K562 (cell line): ENCODE results near the gene LRMDA. TPM values are rescaled to one million over a fixed set of nuclear protein-coding genes. Genes with fewer than 3 reads are reported as not detected.

Experiments
- ATAC-seq: fragments of 200-7000 bp; cut with Tn5 transposase; 3 replicates; pipeline ENCODE4 v1.9.1; 2020; ENCODE audit warnings: moderate library complexity
- BruUV-seq: library from RNA; stranded (reverse); fragments of 400-500 nt; replicated peaks from 2 replicates; lab custom pipeline; 2021; lab: Mats Ljungman, UMichigan
- CTCF ChIA-PET: fragments of 300-600 bp; formaldehyde crosslinking; extraction: SDS; loops from one replicate; lab custom pipeline; 2021; ENCODE audit warnings: low intra/inter-chr PET ratio; lab: Yijun Ruan, JAX
- POLR2A ChIA-PET: fragments of 300-600, 350-650 bp; sonication (Branson Sonifier 250); formaldehyde crosslinking; extraction: SDS; loops from one replicate; lab custom pipeline; 2021; ENCODE audit warnings: antibody characterized with exemption, inconsistent platforms; lab: Yijun Ruan, JAX
- DNase-seq, 4 experiments: peaks; one replicate each; pipeline versions ENCODE4 v3.0.0 to v3.0.0-alpha.2; 2011 to 2018; ENCODE audit warnings: low spot score in 3 of 4, mixed read lengths in 3 of 4; ENCODE audit errors: extremely low read depth in 1 of 4
- FAIRE-seq: peaks from 2 replicates; lab custom pipeline; 2011; peaks lifted over from hg19 to GRCh38; lab: Jason Lieb, UNC
- H2AFZ ChIP-seq: 2 replicates; pipeline ENCODE4 v1.6.0; 2011; ENCODE audit warnings: low read depth, low read length, control low read depth, inconsistent platforms
- H3K27ac ChIP-seq: fragments of 200-600 bp; 3 replicates; pipeline ENCODE4 v1.8.0; 2011; ENCODE audit warnings: low read depth, mild to moderate bottlenecking, control low read depth, inconsistent platforms, low read length, moderate library complexity, mixed read lengths; ENCODE audit errors: extremely low read depth
- H3K27me3 ChIP-seq, 2 experiments: fragments of 300-600 bp in 1 of 2; 2 replicates in 1 of 2; 3 replicates in 1 of 2; pipeline versions ENCODE4 v1.6.0 to v1.8.0; 2011; ENCODE audit warnings: inconsistent platforms in 2 of 2, low read length in 2 of 2, mild to moderate bottlenecking in 1 of 2, mixed read lengths in 1 of 2, moderate library complexity in 1 of 2; ENCODE audit not compliant: control insufficient read depth in 2 of 2, insufficient read depth in 2 of 2
- H3K36me3 ChIP-seq: fragments of 300-600 bp; 3 replicates; pipeline ENCODE4 v1.8.0; 2011; ENCODE audit warnings: mild to moderate bottlenecking, low read length, inconsistent platforms; ENCODE audit not compliant: control insufficient read depth, insufficient read depth
- H3K4me1 ChIP-seq, 2 experiments: fragments of 200-600 bp in 1 of 2; replicated peaks in 1 of 2; 2 replicates in 1 of 2; 3 replicates in 1 of 2; pipeline versions ENCODE4 v1.5.1 to v1.8.0; 2011; ENCODE audit warnings: inconsistent platforms in 2 of 2, low read length in 2 of 2, mild to moderate bottlenecking in 1 of 2, mixed read lengths in 1 of 2, moderate library complexity in 1 of 2; ENCODE audit not compliant: control insufficient read depth in 2 of 2, insufficient read depth in 2 of 2
- H3K4me2 ChIP-seq: 2 replicates; pipeline ENCODE4 v1.6.1; 2011; ENCODE audit warnings: low read length, control low read depth, inconsistent platforms, mixed read lengths; ENCODE audit not compliant: insufficient read depth
- H3K4me3 ChIP-seq: fragments of 200-600 bp; sonication (generic), shearing (Covaris generic); 2 replicates; pipeline ENCODE4 v1.5.1; 2016; ENCODE audit warnings: control low read depth, inconsistent platforms
- H3K79me2 ChIP-seq: fragments of 200-600 bp; 3 replicates; pipeline ENCODE4 v1.8.0; 2011; ENCODE audit warnings: low read length, inconsistent platforms; ENCODE audit not compliant: control insufficient read depth, insufficient read depth
- H3K9ac ChIP-seq, 2 experiments: 2 replicates each; pipeline versions ENCODE4 v1.6.0 to v1.6.1; 2011; ENCODE audit warnings: low read depth in 2 of 2, low read length in 2 of 2, control low read depth in 1 of 2, inconsistent platforms in 1 of 2, mild to moderate bottlenecking in 1 of 2, mixed read lengths in 1 of 2; ENCODE audit not compliant: insufficient read depth in 1 of 2
- H3K9me1 ChIP-seq: one replicate; pipeline ENCODE4 v1.6.0; 2011; ENCODE audit warnings: inconsistent platforms, mild to moderate bottlenecking, low read length, moderate library complexity; ENCODE audit not compliant: control insufficient read depth, insufficient read depth
- H3K9me3 ChIP-seq: replicated peaks from 2 replicates; pipeline ENCODE4 v1.5.1; 2011; ENCODE audit warnings: low read depth, low read length, inconsistent platforms; ENCODE audit not compliant: control insufficient read depth, insufficient read depth
- H4K20me1 ChIP-seq: replicated peaks from 2 replicates; pipeline ENCODE4 v1.6.1; 2011; ENCODE audit warnings: low read length, inconsistent platforms, mixed read lengths; ENCODE audit not compliant: control insufficient read depth, insufficient read depth
- BRD9 ChIP-seq: fragments of 450-650 bp; IDR thresholded peaks from 2 replicates; pipeline ENCODE4 v1.6.1; 2018; ENCODE audit warnings: low read depth; ENCODE audit not compliant: partially characterized antibody
- CREM ChIP-seq: IDR thresholded peaks from 2 replicates; pipeline ENCODE4 v1.6.1; 2014; ENCODE audit warnings: antibody characterized with exemption, low read depth
- FOSL1 ChIP-seq: fragments of 200-800 bp; sonication (Bioruptor generic); conservative IDR thresholded peaks from 2 replicates; pipeline ENCODE4 v1.6.1; 2016; ENCODE audit warnings: missing genetic modification characterization, missing compliant biosample characterization
- HMG20A ChIP-seq: fragments of 450-650 bp; formaldehyde crosslinking; conservative IDR thresholded peaks from 2 replicates; pipeline ENCODE4 v1.4.0; 2020; ENCODE audit warnings: mild to moderate bottlenecking, mixed read lengths
- NEUROD1 ChIP-seq: fragments of 150-350 bp; IDR thresholded peaks from 2 replicates; pipeline ENCODE4 v1.6.1; 2014; ENCODE audit warnings: borderline replicate concordance, low read length, low read depth; ENCODE audit not compliant: partially characterized antibody
- NFYB ChIP-seq: IDR thresholded peaks from 2 replicates; pipeline ENCODE4 v1.6.1; 2011; ENCODE audit warnings: mild to moderate bottlenecking, moderate library complexity; ENCODE audit not compliant: insufficient read length; ENCODE audit errors: extremely low read depth
- RAD21 ChIP-seq, 2 experiments: fragments of 250-450 bp in 1 of 2; fragments of 450-650 bp in 1 of 2; sonication (Bioruptor Pico) in 1 of 2; formaldehyde crosslinking in 1 of 2; IDR thresholded peaks in 1 of 2; conservative IDR thresholded peaks in 1 of 2; 2 replicates each; pipeline versions ENCODE4 v1.4.0 to v1.8.0; 2020 to 2022; ENCODE audit warnings: mild to moderate bottlenecking in 2 of 2, moderate library complexity in 1 of 2
- RBFOX2 ChIP-seq: fragments of 200-400 bp; formaldehyde crosslinking; IDR thresholded peaks from 2 replicates; pipeline ENCODE4 v1.6.1; 2017; ENCODE audit warnings: low read depth, mild to moderate bottlenecking, low read length, moderate library complexity
- SP1 ChIP-seq: sonication (generic); formaldehyde crosslinking; IDR thresholded peaks from 2 replicates; pipeline ENCODE4 v1.8.1; 2022; ENCODE audit warnings: mild to moderate bottlenecking, missing genetic modification reagents
- ZNF146 ChIP-seq: IDR thresholded peaks from one replicate; pipeline ENCODE4 v1.6.1; 2018; ENCODE audit warnings: missing compliant biosample characterization; ENCODE audit not compliant: unreplicated experiment
- WGBS: fragments of 100-300 bp; shearing (Covaris generic); methylation state at CpG from one replicate; pipeline ENCODE4 v1.1.6; 2016; ENCODE audit warnings: low coverage, mixed read lengths; ENCODE audit not compliant: insufficient coverage; ENCODE audit errors: missing lambda C conversion rate; 5-methylcytosine and 5-hydroxymethylcytosine counted together
- in situ Hi-C: fragments of 300-500 bp; cut with MboI; formaldehyde crosslinking; loops from 4 replicates; pipeline ENCODE4 v1.15.0; 2018; ENCODE audit warnings: inconsistent platforms, mixed read lengths
- intact Hi-C: fragments of 100-400 bp; cut with micrococcal nuclease; formaldehyde crosslinking; loops from 2 replicates; pipeline ENCODE4 v1.14.2; 2022
- polyA plus RNA-seq, 8 experiments: library from polyadenylated mRNA; depleted of rRNA in 4 of 8; stranded (reverse) in 5 of 8; unstranded in 3 of 8; fragments of >200 nt; fragmentation: Nextera tagmentation in 2 of 8; fragmentation: Illumina TruSeq in 1 of 8; extraction: Ambion mirVana in 2 of 8; extraction: Trizol in 1 of 8; gene quantifications; 2 replicates each; pipeline versions ENCODE4 v1.2.1 to v1.2.3, GENCODE V29; 2011 to 2014; ENCODE audit warnings: inconsistent platforms in 1 of 8, missing spikeins in 1 of 8
- total RNA-seq, 7 experiments: library from RNA; depleted of rRNA in 6 of 7; stranded (reverse); fragments of >200 nt in 6 of 7; fragmentation: Illumina TruSeq in 2 of 7; extraction: Trizol in 2 of 7; gene quantifications; 2 replicates each; pipeline versions ENCODE4 v1.2.1 to v1.2.3, GENCODE V29; 2011 to 2021; ENCODE audit warnings: low replicate concordance in 1 of 7
- TF ChIP-seq, protein P1 (sequence below): sonication (generic); formaldehyde crosslinking; IDR thresholded peaks from 2 replicates; pipeline ENCODE4 v1.8.0; 2023; ENCODE audit warnings: missing genetic modification reagents, mild to moderate bottlenecking, borderline replicate concordance
- TF ChIP-seq, protein P2 (sequence below), 3 experiments: fragments of 200-800 bp in 1 of 3; fragments of 250-450 bp in 1 of 3; fragments of 450-650 bp in 1 of 3; sonication (Bioruptor Pico) in 1 of 3; sonication (Bioruptor generic) in 1 of 3; formaldehyde crosslinking in 1 of 3; IDR thresholded peaks; 2 replicates each; pipeline versions ENCODE4 v1.6.1 to v1.8.0; 2016 to 2022; ENCODE audit warnings: mild to moderate bottlenecking in 2 of 3, missing genetic modification characterization in 2 of 3, missing compliant biosample characterization in 1 of 3, moderate library complexity in 1 of 3

The LRMDA gene
- total and polyA plus RNA-seq, 9 of the 15 experiments (the other 6 are each of a cell fraction or from before 2014, with no cell fraction given): 0.25 TPM; not detected in 8

DNA sequence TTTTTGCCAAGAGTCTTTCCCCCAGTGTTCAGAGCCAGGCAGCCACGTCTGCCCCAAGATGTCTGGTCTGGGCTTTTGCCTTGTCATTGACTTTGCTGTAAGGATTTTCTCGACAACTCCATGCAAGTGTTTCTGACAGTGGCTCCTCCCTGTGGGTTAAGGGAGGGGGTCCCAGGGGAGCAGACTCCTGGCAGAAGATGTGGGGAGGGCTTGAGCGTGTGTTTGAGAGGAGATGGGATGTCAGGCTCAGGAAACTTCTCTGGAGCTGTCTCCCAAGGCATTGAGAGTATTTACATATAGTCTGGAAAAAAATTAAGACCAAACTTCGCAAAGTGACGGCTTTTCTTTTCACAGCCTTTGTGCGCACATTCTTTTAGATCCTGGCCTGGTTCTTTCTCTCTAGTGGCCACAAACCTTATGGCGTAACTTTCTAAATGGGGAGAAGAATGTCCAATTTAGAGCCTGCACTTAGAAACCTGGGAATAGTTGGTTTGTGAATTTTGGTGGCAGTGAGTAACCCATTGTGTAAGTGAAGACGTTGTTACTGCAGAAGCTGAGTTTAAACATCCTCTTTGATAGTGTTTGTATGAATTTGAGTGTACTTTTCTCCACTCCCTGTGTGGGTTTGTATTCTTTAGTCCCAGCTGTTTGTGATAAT is 201.5 kb downstream of the LRMDA start:
- H3K36me3 ChIP-seq: no peaks in the 10 kb centered on the region
- H3K4me2 ChIP-seq: no peak overlapping the region
- no peak overlapping the region for H3K27ac ChIP-seq
- no peak overlapping the region for H3K4me3 ChIP-seq
- no peaks in the 10 kb centered on the region for H3K4me1 ChIP-seq
- no peaks in the 10 kb centered on the region for H4K20me1 ChIP-seq
- no peaks in the 10 kb centered on the region for H3K9me1 ChIP-seq
- no peak for ATAC-seq
- no peaks in the 10 kb centered on the region for H3K27me3 ChIP-seq
- BruUV-seq: no TSS peak
- intact Hi-C loops: no loop called here
- no peak for FAIRE-seq
- no peak overlapping the region for H2AFZ ChIP-seq
- CTCF ChIA-PET: no interaction called here
- in situ Hi-C loops: no loop called here
- no peaks in the 10 kb centered on the region for H3K9me3 ChIP-seq
- H3K79me2 ChIP-seq: no peaks in the 10 kb centered on the region
- no peak for DNase-seq
- POLR2A ChIA-PET: no interaction called here
- 2% methylated on average over 8 of the region's 8 CpGs for WGBS
- H3K9ac ChIP-seq: no peak overlapping the region
- TF ChIP-seq HMG20A (CRISPR knock-in tag) (no peak), BRD9 (no peak), CREM (no peak), RAD21 (CRISPR knock-in tag; conservative IDR thresholded peaks at IDR 0.05 in 1 of 2, IDR thresholded peaks at IDR 0.05 in 1 of 2) (no peak), NEUROD1 (no peak), SP1 (CRISPR knock-in tag) (no peak), FOSL1 (tag) (no peak), RBFOX2 (no peak), ZNF146 (CRISPR knock-in tag) (no peak), NFYB (no peak)
- TF ChIP-seq, protein P1, sequence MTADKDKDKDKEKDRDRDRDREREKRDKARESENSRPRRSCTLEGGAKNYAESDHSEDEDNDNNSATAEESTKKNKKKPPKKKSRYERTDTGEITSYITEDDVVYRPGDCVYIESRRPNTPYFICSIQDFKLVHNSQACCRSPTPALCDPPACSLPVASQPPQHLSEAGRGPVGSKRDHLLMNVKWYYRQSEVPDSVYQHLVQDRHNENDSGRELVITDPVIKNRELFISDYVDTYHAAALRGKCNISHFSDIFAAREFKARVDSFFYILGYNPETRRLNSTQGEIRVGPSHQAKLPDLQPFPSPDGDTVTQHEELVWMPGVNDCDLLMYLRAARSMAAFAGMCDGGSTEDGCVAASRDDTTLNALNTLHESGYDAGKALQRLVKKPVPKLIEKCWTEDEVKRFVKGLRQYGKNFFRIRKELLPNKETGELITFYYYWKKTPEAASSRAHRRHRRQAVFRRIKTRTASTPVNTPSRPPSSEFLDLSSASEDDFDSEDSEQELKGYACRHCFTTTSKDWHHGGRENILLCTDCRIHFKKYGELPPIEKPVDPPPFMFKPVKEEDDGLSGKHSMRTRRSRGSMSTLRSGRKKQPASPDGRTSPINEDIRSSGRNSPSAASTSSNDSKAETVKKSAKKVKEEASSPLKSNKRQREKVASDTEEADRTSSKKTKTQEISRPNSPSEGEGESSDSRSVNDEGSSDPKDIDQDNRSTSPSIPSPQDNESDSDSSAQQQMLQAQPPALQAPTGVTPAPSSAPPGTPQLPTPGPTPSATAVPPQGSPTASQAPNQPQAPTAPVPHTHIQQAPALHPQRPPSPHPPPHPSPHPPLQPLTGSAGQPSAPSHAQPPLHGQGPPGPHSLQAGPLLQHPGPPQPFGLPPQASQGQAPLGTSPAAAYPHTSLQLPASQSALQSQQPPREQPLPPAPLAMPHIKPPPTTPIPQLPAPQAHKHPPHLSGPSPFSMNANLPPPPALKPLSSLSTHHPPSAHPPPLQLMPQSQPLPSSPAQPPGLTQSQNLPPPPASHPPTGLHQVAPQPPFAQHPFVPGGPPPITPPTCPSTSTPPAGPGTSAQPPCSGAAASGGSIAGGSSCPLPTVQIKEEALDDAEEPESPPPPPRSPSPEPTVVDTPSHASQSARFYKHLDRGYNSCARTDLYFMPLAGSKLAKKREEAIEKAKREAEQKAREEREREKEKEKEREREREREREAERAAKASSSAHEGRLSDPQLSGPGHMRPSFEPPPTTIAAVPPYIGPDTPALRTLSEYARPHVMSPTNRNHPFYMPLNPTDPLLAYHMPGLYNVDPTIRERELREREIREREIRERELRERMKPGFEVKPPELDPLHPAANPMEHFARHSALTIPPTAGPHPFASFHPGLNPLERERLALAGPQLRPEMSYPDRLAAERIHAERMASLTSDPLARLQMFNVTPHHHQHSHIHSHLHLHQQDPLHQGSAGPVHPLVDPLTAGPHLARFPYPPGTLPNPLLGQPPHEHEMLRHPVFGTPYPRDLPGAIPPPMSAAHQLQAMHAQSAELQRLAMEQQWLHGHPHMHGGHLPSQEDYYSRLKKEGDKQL: no peak
- TF ChIP-seq, protein P2, sequence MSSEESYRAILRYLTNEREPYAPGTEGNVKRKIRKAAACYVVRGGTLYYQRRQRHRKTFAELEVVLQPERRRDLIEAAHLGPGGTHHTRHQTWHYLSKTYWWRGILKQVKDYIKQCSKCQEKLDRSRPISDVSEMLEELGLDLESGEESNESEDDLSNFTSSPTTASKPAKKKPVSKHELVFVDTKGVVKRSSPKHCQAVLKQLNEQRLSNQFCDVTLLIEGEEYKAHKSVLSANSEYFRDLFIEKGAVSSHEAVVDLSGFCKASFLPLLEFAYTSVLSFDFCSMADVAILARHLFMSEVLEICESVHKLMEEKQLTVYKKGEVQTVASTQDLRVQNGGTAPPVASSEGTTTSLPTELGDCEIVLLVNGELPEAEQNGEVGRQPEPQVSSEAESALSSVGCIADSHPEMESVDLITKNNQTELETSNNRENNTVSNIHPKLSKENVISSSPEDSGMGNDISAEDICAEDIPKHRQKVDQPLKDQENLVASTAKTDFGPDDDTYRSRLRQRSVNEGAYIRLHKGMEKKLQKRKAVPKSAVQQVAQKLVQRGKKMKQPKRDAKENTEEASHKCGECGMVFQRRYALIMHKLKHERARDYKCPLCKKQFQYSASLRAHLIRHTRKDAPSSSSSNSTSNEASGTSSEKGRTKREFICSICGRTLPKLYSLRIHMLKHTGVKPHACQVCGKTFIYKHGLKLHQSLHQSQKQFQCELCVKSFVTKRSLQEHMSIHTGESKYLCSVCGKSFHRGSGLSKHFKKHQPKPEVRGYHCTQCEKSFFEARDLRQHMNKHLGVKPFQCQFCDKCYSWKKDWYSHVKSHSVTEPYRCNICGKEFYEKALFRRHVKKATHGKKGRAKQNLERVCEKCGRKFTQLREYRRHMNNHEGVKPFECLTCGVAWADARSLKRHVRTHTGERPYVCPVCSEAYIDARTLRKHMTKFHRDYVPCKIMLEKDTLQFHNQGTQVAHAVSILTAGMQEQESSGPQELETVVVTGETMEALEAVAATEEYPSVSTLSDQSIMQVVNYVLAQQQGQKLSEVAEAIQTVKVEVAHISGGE (CRISPR knock-in tag; IDR thresholded peaks at IDR 0.05): no peak
